ENCODE measurements around the gene HAVCR1.
"Not testable (repeated sequence)": the region's sequence is repeated elsewhere in the genome, so short reads cannot be mapped to it uniquely, and the experiment has no call there.

- TF ChIP-seq, protein P1, sequence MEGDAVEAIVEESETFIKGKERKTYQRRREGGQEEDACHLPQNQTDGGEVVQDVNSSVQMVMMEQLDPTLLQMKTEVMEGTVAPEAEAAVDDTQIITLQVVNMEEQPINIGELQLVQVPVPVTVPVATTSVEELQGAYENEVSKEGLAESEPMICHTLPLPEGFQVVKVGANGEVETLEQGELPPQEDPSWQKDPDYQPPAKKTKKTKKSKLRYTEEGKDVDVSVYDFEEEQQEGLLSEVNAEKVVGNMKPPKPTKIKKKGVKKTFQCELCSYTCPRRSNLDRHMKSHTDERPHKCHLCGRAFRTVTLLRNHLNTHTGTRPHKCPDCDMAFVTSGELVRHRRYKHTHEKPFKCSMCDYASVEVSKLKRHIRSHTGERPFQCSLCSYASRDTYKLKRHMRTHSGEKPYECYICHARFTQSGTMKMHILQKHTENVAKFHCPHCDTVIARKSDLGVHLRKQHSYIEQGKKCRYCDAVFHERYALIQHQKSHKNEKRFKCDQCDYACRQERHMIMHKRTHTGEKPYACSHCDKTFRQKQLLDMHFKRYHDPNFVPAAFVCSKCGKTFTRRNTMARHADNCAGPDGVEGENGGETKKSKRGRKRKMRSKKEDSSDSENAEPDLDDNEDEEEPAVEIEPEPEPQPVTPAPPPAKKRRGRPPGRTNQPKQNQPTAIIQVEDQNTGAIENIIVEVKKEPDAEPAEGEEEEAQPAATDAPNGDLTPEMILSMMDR (IDR thresholded peaks at IDR 0.05; ENCODE audit: low read length), result not testable (repeated sequence)
- TF ChIP-seq EZH2phosphoT487 (IDR thresholded peaks at IDR 0.05; ENCODE audit: low read length), result not testable (repeated sequence)
Measured at GRCh38 chr5:157014143-157014542, 44.8 kb downstream of the HAVCR1 start.

Measured in MM.1S (cell line).